Suprapubic skin (tissue), 4 donors: ENCODE results near the gene CTBP2. TPM values are rescaled to one million over a fixed set of nuclear protein-coding genes. Genes with fewer than 3 reads are reported as not detected.
A peak's percentile ranks its signal among the peaks of the same experiment; 100 is the strongest.

Experiments
- DNase-seq, 2 donors: peaks; one replicate each; pipeline ENCODE4 v3.0.0-alpha.2; 2019; ENCODE audit warnings: low spot score in 2 of 2
- H3K27ac ChIP-seq: fragments of 200-600 bp; sonication (generic); one replicate; pipeline ENCODE4 v1.5.1; 2019
- H3K27me3 ChIP-seq: fragments of 200-600 bp; sonication (generic); one replicate; pipeline ENCODE4 v1.5.1; 2019
- H3K36me3 ChIP-seq: fragments of 200-600 bp; sonication (generic); one replicate; pipeline ENCODE4 v1.5.1; 2019
- H3K4me1 ChIP-seq: fragments of 200-600 bp; sonication (generic); one replicate; pipeline ENCODE4 v1.5.1; 2019
- H3K4me3 ChIP-seq: fragments of 200-600 bp; sonication (generic); one replicate; pipeline ENCODE4 v1.5.1; 2019; ENCODE audit warnings: mild to moderate bottlenecking
- H3K9me3 ChIP-seq: fragments of 200-600 bp; sonication (generic); one replicate; pipeline ENCODE4 v1.5.1; 2019
- CTCF ChIP-seq, 2 donors: fragments of 200-600 bp in 1 of 2; fragments of 450-650 bp in 1 of 2; sonication (generic) in 1 of 2; IDR thresholded peaks; one replicate each; pipeline ENCODE4 v1.5.1; 2016 to 2019; ENCODE audit warnings: antibody characterized with exemption in 2 of 2, mild to moderate bottlenecking in 1 of 2, moderate library complexity in 1 of 2
- EP300 ChIP-seq: sonication (generic); formaldehyde crosslinking; IDR thresholded peaks from one replicate; pipeline ENCODE4 v1.6.1; 2017; ENCODE audit warnings: antibody characterized with exemption
- POLR2A ChIP-seq, 2 donors: fragments of 450-650 bp; IDR thresholded peaks; one replicate each; pipeline ENCODE4 v1.6.1; 2017; ENCODE audit warnings: antibody characterized with exemption in 2 of 2, mild to moderate bottlenecking in 2 of 2, moderate library complexity in 2 of 2
- POLR2AphosphoS5 ChIP-seq, 3 donors: sonication (generic); formaldehyde crosslinking; IDR thresholded peaks; one replicate each; pipeline ENCODE4 v1.6.1; 2017; ENCODE audit warnings: antibody characterized with exemption in 3 of 3
- WGBS: methylation state at CpG from one replicate; pipeline ENCODE4 v1.1.5; 2018; 5-methylcytosine and 5-hydroxymethylcytosine counted together
- total RNA-seq, 4 donors: library from RNA; depleted of rRNA; stranded (reverse); fragments of >200 nt; gene quantifications; one replicate each; pipeline ENCODE4 v1.1.0, GENCODE V29; 2016

Gene CTBP2
- total RNA-seq, 4 donors from 2014 or later, result 19.7 to 45.7 (median 29.4) TPM

DNA sequence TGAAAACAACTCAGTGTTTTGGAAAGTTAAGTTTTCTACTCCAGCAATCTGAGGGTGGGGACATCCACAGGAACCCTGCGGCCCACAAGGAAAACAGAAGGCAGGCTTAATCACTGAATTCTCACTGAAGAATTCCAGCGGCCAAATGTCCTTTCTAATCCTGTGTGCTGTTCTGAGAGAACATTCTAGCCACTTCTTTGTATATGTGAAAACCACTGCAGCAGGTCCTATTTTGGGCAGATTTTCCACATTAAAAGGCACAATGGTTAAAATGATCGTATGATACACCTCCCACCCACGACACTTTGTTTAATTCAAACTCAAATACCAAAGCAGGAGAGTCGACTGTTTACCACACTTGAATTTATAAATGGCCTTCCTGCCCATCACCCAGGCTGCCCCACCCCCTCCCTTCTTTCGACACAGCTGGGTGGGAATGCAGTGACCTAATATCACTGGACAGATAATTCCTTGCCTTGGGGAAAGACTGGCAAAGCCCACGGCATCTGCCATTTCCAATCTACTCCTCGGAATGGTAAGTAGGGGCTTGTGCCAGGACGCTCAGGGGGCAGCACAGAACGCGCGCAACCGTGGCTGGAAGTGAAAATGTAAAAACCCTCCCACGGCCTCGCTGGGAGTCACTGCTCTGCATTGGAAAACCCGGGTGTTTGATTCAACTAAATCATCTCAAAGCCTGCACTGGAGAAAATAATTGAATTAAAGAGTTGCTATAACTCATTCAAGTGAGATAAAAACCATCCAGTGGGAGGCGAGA, 67.0 kb downstream of the CTBP2 start:
- Histone ChIP-seq H3K27me3 (no peaks in the 10 kb centered on the region), H3K4me3 (no peak overlapping the region), H3K27ac (peak overlapping the region; percentile 53), H3K4me1 (peaks cover 33% of the 10 kb centered on the region), H3K9me3 (no peaks in the 10 kb centered on the region), H3K36me3 (no peaks in the 10 kb centered on the region)
- WGBS, result 54% methylated on average over 17 of the region's 17 CpGs
- TF ChIP-seq CTCF (IDR thresholded peaks at IDR 0.05) (no peak), POLR2AphosphoS5 (IDR thresholded peaks at IDR 0.05) (no peak), EP300 (peak; percentile 38)
- peak in 1 of 2 donors; percentile 82 for DNase-seq

GRCh38 chr10:125092564-125093031, 67.8 kb downstream of the CTBP2 start:
- no peaks in the 10 kb centered on the region for H3K27me3 ChIP-seq
- peak in 1 of 2 donors; percentile 61 for DNase-seq
- no peak for TF ChIP-seq POLR2AphosphoS5 (IDR thresholded peaks at IDR 0.05)
- no peak for TF ChIP-seq CTCF (IDR thresholded peaks at IDR 0.05)
- TF ChIP-seq POLR2A (IDR thresholded peaks at IDR 0.05), result no peak
- no peak for TF ChIP-seq EP300
- no peaks in the 10 kb centered on the region for H3K36me3 ChIP-seq
- H3K27ac ChIP-seq, result peak overlapping the region; percentile 53
- peaks cover 33% of the 10 kb centered on the region for H3K4me1 ChIP-seq
- no peaks in the 10 kb centered on the region for H3K9me3 ChIP-seq
- H3K4me3 ChIP-seq, result no peak overlapping the region
- 95% methylated on average over 17 of the region's 17 CpGs for WGBS

DNA sequence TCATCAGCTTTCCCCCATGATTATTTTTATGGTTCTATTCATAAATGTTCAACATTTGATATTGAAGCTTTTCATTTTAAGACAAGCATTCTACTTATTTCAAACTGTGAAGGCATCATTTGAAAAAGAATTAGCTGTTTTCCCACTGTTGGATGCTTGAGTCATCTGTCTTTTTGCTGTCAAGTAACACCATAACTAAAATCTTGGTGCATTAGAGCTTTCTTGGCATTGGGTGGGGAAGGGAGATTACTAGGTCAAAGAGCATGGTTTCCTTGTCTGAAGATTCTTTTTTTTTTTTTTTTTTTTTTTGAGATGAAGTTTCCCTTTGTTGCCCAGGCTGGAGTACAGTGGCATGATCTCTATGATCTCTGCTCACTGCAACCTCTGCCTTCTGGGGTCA, 68.5 kb downstream of the CTBP2 start:
- Histone ChIP-seq H3K4me1 (peaks cover 33% of the 10 kb centered on the region), H3K27ac (no peak overlapping the region)
- TF ChIP-seq POLR2AphosphoS5 (IDR thresholded peaks at IDR 0.05) (no peak), EP300 (no peak), POLR2A (IDR thresholded peaks at IDR 0.05) (no peak), CTCF (IDR thresholded peaks at IDR 0.05) (no peak)

DNA sequence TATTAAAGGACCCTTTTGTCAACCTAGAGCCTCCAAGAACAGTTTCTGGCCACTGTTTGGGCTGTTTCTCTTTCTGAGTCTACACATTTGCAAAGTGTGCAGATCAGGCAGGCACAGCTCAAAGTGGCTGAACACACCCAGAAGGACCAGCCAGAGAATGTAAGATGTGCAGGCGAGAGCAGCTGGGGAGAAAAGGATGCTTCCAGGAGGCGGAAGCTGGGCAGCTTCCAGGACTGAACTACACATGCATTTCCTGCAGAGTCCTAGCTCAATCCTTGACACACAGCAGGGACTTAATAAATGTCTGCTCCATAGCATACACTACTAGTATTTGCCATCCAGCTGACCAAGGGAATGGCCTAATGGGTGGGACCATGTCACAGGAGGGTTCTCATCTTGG, 70.9 kb downstream of the CTBP2 start:
- Histone ChIP-seq H3K27ac (no peak overlapping the region), H3K36me3 (no peaks in the 10 kb centered on the region), H3K27me3 (no peaks in the 10 kb centered on the region), H3K9me3 (no peaks in the 10 kb centered on the region), H3K4me1 (peaks cover 34% of the 10 kb centered on the region), H3K4me3 (no peak overlapping the region)
- WGBS, result 58% methylated on average over 2 of the region's 2 CpGs
- peak in 1 of 2 donors; percentile 31 for DNase-seq
- no peak for TF ChIP-seq POLR2AphosphoS5 (IDR thresholded peaks at IDR 0.05)
- no peak for TF ChIP-seq EP300
- no peak for TF ChIP-seq POLR2A (IDR thresholded peaks at IDR 0.05)
- no peak for TF ChIP-seq CTCF (IDR thresholded peaks at IDR 0.05)

More for the DNA sequence above, 68.5 kb downstream of the CTBP2 start:
- no peaks in the 10 kb centered on the region for H3K27me3 ChIP-seq
- no peaks in the 10 kb centered on the region for H3K36me3 ChIP-seq
- H3K9me3 ChIP-seq, result no peaks in the 10 kb centered on the region
- no peak overlapping the region for H3K4me3 ChIP-seq
- no peak for DNase-seq

- TF ChIP-seq POLR2AphosphoS5 (IDR thresholded peaks at IDR 0.05) (no peak), POLR2A (IDR thresholded peaks at IDR 0.05) (no peak), CTCF (IDR thresholded peaks at IDR 0.05) (no peak), EP300 (no peak)
- no peak overlapping the region for H3K4me3 ChIP-seq
- H3K9me3 ChIP-seq, result no peaks in the 10 kb centered on the region
- peak in 1 of 2 donors; percentile 40 for DNase-seq
- WGBS, result 89% methylated on average over 10 of the region's 10 CpGs
- H3K27ac ChIP-seq, result no peak overlapping the region
- no peaks in the 10 kb centered on the region for H3K36me3 ChIP-seq
- H3K4me1 ChIP-seq, result peaks cover 25% of the 10 kb centered on the region
- no peaks in the 10 kb centered on the region for H3K27me3 ChIP-seq
Observed at GRCh38 chr10:125087897-125088215, 72.5 kb downstream of the CTBP2 start.
